Stimulated activated CD4-positive, alpha-beta T cell treated with anti-CD3 and anti-CD28 coated beads, Interleukin-12 subunit alpha, Interleukin-12 subunit beta, amount 100 ng/mL, for 24 hours (primary cell): ENCODE measurements around the gene VILL.
"Not testable (repeated sequence)": the region's sequence is repeated elsewhere in the genome, so short reads cannot be mapped to it uniquely, and the experiment has no call there.

Source experiments
- DNase-seq, 2 experiments: peaks; one replicate each; pipeline ENCODE4 v3.0.0-alpha.2; 2020; ENCODE audit warnings: low read depth in 2 of 2

VILL gene

DNA sequence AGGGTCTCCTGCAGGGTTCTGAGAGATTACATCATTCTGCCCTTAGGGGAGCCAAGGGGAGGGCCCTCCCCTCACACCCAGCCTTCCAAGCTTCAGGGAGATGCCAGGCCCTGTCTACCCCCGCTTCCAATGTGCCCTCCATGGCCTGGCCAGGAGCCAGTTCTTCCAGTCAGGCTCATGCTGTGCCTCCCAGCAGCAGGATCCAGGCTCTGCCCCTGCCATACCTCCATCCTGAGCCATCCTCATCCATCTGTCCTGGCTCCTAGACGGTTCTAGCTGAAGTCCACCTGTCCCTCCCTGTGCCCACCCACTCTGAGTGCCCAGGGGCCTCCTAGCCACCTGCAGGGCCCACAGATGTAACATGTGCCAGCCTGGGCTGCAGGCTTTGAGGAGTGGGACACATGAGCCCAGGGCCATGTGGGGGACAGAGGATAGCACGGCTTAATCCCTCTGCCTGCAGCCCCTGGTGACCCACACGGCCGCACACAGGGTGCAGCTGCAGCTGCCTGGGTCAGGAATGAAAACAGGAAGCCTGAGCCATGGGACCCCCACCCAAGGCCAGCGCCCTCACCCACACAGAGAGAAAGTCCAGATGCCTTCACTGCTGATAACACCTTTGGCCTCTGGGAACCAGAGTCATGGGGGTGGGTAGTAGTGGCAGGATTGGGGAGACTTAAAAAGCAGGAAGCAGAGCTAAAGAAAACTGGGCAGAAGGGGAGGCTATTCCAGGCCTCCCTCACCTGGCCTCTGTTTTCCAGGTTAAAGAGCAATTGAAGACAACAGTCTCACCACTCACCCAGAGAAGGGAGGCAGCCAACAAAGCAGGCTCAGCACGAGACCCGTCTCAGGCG, 27.1 kb downstream of the VILL start:
- no peak for DNase-seq

DNA sequence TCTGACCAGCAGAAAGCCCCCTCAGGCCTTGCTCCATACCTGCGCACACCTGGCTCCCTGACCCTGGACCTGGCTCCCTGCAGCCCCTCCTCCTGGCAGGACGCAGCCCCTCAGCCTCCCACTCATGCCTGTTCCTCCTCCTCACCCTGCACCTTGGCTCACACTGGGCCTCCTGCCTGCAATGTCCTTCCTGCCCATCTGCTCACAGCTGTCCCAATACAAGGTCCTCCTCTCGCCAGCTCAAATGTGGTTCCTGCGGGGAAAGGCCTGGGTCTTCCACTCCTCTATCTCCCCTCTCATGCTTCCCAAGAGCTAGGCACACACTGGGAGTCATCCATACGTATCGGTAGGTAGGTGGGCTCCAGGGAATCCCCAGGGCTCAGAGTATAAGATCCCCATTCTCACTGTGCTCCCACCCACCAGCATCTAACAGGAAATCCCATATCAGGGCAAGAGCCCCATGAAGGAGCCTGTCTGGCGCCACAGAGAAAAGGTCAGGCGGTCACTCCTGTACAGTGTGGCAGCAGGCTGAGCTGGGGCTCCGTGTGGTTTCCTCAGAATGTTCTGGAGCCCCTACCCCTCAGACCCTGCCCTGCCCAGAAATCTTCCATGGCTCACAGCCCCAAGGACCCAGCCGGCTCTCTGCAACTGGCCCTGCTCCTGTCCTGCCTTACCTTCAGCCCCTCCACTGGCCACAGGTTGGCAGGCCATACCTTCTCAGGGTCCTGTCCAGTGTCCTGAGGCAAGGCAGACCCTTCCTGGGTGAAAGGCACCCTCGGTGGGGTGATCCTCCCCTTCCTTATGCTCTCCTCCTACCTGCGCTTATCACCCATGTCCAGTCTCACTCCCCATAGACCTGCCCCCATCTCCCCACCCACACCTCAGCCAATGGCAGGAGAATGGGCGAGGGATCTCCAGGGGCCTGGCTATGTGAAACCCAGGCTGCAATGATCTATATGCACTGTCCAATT, 28.0 kb downstream of the VILL start:
- DNase-seq: no peak

DNA sequence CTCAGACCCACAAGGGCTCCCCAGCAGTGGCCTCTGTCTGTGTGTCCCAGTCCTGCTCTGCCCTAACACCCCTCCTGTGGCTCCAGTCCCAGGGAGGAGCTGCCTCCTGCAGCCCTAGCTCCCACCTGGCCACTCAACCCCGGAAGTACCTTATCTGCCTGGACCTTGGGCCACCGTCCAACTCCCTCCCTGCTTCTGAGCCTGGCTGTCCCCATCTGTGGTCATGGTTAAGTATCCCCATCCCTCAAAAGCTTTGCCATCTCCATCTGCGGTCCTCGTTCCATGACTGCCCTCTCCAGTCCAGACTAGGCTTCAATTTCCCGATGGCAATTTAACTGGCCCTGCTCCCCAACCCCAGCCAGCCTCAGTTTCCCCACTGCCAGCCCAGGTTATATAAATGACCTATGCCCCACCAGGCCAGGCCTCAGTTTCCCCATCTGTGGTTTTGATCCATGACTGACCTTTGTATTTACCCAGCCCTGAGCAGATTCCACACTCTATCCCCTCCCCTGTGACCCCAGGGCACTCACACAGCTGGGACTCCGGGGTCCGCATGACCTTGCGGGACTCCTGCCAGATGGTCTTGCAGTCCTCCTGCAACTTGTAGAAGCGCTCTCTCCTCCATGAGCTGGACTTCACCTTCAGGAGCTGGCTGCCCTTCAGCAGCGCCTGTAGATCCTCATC, 29.2 kb downstream of the VILL start:
- no peak for DNase-seq

DNA sequence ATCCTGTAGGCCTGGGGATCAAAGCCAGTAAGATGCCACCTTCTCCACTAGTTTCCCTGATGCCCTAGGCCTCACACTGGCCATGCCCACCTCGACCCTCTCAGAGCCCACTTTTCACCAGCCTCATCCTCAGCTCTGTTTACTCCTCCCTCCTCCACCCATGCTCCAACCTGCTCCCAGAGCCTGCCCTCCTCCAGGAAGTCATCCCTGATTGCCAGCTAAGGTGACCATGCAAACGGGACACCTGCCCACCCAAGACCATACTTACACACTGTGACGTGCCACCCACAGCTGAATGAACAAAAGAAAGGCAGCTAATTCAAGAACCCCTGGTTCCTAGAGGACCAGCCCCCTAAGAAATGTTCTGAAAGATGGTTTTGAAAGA, 29.7 kb downstream of the VILL start:
- DNase-seq: no peak

DNA sequence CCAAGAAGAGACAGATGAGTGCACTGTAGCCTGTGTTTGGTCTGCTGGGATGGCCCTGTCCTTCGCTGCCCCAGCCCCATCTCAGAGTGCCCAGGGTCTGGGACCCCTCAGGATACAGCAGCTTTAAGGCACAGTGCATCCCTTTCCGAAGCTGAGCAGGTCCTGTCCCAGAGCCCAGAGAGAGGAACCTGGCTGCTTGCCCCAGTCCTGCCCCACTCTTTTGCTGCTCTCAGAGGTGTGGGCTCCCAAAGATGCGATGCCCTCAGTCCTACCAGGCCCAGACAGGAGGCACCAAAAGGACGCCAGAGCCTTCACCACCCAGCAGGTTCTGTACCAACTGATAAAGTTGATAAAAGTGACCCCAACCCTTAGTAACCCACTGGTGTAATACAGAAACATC, 30.6 kb downstream of the VILL start:
- no peak for DNase-seq

DNA sequence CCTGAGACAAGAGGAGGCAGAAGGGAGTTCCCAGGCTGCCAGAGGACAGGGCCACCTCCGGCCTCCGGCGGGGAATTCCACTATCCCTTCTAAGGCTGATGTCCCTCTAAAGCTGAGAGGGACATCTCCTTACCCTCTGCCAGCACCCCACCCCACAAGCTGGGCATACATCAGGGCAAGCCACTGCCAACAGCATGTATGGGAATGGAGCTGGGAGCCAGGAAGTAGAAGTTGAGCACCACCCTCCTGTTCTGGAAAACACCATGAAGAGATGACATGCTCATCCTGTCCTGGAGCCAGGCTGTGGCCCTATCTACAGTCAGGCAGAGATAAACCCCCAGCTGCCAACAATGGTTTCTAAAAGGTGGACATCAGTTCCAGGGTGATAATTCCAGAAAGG, 31.7 kb downstream of the VILL start:
- DNase-seq: no peak

DNA sequence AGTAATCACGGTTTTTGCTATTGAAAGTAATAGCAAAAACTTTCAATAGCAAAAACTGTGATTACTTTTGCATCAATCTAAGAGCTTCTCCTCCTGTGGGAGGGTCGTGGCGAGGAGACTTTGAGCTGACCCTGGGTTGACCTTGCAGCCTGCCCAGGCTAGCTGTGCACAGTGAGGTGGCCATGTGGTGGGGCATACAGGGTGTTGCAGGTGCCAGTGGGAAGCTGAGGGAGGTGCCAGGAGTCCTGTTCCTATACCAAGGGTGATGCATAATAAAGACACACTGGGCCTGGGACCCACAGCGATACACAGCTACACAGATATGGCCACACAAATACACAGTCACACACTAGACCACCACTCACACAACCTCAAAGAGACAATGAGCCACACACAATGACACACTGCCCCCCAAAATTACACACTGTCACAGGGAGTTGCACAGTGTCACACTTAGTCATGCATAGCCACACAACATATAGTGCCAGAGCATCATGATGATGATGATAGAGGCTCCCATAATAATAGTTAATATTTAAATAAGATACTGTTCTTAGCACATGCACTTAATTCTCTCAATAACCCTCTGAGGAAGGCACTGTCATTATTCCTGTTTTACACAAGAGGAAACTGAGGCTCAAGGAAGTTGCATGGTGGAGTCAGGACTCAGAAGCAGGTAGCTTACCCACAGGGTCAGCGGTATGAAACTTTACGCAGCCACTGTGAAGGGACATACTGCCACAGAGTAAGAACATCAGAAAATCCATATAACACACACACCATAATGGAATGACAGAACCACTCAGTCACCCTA, 32.5 kb downstream of the VILL start:
- no peak for DNase-seq

DNA sequence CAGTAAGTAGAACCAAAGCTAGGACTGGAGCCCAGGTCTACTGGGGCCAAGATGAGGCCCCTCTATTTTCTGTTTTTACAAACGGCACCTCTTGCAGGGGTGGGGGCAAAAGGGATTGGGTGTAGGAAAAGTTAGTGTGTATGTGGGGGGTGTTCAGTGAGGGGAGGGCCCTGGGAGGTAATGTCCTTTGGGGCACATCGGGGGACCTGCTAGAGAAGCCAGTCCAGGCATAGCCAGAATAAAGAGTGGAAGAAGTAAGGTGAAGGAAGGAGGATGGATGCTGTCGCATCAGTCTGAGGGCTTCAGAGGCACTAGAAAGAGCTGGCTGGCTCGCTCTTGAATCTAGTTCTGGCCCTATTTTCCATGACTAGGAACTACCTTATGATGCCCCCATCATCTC, 36.3 kb downstream of the VILL start:
- DNase-seq: no peak

DNA sequence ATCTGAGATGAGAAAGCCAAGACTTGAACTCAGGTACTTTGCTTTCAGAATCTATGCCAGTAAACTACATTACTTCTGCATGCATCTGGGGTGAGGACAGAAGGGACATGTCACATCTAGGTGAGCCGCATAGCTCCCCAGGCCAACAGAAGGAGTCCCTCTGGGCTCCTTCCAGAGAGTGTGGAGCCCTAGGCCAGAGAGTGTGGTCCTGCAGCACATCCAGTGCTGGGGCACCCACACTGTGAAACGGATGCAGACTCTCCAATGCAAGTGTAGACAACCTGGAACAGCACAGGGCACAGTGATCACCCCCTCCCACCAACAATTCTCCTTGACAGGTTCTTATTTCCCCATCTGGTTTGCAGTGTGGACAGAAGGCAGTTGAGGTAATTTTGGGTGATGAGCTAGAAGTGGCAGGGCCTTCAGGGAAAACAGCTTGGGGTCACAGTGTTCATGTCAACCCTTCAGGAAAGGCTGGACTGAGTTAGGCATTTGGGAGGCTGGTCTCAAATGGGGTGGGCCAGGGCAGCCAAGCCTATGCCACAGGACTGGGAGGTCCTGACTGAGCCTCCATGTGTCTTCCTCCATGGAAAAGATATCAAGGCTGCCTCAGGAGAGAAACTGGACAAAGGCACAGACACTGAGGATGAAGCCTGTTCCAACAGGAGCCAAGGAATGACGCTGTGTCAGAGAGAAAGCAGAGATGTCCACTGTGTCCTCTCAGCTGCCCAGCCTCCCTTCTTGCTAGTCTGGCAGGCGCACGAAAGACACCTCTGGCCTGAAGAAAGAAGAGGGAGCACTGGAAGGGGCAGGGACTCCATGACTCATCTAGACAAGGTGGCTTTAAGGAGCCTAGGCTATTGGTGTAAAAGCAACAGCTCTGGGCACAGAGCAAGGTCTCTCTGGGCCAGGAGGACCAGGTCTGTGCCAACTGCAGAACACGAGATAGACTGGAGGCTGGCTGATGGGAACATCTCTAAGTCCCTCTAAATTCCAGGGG, 37.2 kb downstream of the VILL start:
- DNase-seq: no peak

DNA sequence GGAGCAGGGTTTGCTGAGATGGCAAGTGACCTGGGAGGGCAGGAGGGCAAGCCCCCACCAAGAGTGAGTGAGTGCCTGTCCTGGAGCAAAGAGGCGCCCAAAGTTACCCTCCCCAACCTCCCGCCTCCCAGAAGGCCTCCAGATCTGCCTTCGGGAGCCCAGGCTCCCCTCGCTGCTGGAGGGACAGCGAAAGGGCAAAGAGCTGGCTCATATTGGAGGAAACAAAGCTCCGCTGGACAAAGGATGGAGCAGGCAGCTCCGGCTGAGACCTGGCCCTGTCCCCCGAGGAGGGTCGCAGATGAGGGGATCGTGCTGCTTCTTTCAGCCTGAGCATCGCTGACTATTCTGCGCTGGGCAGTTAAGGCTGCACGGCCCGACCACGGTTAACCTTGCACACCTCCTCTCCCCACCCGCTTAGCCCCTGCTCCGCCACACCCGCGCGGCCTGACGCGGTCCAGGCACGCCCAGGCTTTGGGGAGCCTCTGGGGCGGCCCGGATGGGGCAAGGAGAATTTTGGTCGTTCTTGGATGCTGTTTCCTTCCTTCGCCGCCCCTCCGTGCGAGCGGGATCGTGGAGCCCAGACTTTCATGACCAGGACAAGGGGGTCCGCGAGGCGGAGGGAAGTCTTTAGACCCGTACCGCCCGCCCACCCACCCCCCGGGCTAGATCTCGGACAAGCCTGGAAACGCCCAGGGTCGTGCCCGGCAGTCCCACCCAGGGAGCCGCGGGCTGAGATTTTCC, 38.2 kb downstream of the VILL start:
- no peak for DNase-seq

DNA sequence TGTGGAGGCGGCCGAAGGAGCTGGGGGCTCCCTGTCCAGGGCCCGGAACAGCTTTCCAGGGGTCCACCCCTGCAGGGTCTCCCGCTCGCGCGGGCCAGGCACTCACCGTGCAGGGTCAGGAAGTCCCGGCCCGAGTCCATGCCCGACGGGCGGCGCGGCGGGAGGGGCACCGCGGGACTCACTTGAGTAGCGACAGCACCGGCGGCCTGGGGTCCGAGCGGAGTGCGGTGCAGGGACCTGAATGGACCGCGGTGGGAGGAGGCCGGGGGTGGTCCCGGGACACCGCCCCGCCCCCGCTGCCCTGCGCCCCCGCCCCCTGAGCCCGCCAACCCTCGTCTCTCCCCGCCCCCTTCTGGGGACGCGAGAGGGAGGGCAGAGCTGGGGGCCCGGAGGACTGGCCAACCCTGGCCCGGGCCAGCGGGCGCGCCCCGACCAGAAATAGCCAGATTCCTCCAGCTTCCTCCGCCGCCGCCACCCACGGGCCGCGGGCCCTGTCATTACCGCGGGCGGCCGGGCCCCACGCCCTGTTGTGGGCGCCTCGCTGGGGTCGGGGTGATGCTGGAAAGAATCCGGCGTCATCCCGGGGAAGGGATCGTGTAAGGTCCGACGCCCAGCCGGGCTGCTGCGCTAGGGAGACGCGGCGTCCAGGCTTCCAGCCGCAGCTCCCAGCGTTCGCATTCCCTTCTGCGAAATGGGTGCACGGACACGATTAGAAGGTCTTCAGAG, 39.0 kb downstream of the VILL start, which contains the start of gene PLCD1:
Gene PLCD1, minus strand, starts transcription at position 243 of the 726 bp plus-strand sequence. Its CDS starts 103 bp downstream, at position 140.
- no peak for DNase-seq

DNA sequence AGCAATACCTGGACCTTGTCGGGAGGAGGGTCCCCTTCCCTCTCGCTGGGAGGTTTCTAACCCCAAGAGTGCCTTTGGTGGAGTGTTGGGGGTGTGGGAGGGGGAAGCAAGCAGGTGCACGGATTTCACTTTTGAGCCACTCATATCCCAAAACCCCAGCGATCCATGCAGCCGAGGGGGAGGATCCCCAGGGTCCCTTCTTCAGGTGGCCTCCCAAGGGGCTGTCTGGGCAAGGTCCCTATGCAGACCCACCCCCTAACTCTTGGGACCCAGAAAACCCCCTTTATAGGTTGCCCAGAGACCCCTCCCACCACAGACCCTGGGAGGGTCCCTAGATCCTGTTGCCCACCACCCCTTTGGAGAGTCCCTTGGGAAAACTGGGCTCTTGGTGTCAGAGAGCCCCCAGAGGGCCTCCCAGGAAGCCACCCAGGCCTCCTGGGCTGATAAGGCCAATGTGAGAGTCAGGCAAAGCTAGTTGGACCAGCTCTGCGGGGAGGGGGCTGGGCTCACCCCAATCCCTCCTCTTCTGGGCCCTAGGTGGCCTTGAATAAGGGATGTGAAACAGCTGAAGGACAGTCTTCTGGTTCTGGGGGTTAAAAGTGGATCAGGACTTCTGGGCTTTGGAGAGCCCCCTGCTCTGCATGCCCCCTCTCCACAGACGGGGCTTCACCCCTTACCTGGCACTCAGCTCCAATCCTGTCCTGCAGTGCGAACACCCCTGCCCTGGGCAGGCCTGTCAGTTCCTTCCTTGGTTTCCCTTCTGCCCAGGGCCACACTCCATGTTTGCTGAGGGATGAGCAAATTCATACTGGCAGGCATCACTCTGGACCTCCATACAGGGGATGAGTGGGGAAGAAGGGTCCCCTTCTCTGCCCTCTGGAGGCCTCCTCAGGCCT, 39.8 kb downstream of the VILL start:
- DNase-seq: no peak

DNA sequence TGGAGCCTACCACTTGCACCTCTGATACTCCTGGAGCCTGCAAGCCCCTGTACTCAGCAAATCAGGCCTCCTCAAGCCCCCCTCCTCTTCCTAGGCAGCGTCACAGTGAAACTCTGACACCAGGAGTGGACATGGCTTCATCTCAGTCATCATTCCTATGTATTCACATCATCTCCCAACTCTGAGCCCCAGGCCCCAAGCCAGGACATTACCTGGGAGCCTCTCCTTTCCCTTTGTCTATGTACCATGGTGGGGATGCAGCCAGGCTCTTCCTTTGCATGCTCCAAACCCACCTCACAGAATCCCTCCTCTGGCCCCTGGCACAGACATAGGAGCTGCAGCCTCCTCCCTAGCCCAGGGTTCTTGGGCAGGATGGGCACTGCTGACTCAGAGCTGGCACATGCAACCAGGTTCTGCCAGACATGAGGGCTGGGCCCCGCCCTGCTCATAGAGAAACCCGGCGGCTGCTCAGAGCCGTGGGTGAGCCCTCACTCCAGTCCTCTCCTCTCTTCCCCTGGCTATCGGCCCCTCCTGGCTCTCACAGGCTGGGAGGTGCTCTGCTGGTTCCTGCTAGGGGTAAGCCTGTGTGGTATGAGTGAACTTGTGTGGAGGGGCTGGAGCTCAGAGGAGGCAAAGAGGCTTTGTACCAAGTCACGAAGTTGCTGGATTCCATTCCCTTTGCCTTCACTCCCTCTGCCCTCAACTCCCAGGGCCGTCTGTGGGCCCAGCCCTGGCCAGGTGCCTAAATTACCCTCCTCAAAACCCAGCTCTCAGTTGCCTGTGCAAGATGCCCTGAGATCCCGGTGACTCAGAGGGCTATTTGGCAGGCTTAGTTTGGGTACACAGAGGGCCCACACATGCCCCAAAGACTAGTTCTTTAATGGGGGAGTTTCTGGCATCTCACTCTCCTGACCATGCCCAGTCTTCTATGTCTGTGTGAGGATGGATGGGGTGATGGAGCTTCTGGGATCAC, 40.7 kb downstream of the VILL start:
- no peak for DNase-seq

DNA sequence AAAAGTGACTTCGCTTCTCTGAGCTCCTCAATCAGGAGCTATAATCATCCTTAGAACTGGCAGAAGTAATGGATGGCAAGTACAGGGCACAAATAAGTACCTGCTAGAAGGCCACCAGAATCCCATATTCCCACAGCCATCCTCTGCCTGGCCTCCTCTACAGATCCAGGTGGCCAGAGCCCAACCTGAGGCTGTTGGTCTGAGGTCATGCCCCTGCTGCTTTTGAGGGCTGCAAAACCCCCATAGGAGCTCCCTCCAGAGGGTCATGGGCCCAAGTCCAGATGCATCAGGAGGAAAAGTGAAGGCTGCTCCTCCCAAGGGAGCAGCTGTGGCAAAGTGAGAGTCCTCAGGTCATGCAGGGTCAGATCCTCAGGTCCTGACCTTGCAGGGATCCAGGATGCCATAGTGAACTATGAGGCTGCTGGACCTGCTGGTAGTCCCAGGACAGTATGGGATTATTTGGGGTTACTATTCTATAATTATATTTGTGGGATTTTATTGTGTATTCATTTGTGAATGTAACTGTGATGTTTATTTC, 41.8 kb downstream of the VILL start:
- no peak for DNase-seq

DNA sequence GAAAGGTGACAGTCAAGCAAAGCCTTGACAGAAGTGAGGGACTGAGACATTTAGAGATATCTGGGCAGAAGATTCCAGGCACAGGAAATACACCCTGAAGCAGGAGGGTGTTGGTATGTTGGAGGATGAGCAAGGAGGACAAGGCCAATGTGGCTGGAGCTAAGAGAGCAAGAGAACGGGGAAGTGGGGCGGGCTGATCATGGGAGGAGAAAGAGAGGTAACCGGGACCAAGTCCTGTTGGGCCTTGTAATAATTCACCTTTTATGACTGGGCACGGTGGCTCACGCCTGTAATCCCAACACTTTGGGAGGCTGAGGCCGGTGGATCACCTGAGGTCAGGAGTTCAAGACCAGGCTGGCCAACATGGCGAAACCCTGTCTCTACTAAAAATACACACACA, 43.0 kb downstream of the VILL start:
- DNase-seq: not testable (repeated sequence)

DNA sequence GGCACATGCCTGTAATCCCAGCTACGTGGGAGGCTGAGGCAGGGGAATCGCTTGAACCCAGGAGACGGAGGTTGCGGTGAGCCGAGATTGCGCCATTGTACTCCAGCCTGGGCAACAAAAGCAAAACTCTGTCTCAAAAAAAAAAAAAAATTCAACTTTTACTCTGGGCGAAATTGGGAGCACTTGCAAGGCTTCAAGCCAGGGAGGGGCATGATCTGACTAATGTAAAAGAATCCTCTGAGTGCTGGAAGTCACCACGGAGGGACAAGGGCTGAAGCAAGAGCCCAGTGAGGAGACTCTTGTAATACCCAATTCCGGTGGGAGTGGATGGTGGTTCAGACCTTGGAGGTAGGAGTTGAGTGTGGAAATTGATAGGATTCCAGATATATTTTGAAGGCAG, 43.7 kb downstream of the VILL start:
- DNase-seq: not testable (repeated sequence)
